ENCODE results near the gene TSPAN16.

TSPAN16 gene

DNA sequence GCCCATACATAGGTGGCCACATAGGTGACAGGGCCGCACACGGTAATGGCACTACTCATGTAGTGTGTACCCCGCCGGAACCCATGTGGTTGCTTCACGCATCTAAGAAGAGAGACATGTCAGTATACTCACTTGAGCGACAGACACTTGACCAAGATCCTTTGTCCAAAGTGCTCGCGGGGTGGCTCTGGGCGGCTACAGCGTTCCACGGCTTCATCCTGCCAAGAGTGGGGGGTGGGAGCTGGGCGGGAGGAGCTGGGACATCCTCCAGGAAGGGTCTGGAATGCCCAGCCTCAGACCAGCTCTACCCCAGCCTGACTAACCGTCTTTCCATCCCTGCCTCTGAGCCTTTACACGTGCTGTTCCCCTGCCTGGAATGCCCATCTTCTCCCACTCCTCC is 48.0 kb upstream of the TSPAN16 start:
- H3K4me3 ChIP-seq (ENCODE audit: low read length, poor library complexity, severe bottlenecking) = no peak overlapping the region
- no peaks in the 10 kb centered on the region for H3K9me3 ChIP-seq (ENCODE audit: insufficient read depth, low read depth, low read length)
- no peaks in the 10 kb centered on the region for H3K9me2 ChIP-seq (replicated peaks; ENCODE audit: low read depth, low read length)
- H3F3A ChIP-seq (ENCODE audit: low read depth) = no peaks in the 10 kb centered on the region
- H3K4me2 ChIP-seq (ENCODE audit: low read depth, low read length, poor library complexity, severe bottlenecking) = no peak overlapping the region
- TF ChIP-seq, protein P1, sequence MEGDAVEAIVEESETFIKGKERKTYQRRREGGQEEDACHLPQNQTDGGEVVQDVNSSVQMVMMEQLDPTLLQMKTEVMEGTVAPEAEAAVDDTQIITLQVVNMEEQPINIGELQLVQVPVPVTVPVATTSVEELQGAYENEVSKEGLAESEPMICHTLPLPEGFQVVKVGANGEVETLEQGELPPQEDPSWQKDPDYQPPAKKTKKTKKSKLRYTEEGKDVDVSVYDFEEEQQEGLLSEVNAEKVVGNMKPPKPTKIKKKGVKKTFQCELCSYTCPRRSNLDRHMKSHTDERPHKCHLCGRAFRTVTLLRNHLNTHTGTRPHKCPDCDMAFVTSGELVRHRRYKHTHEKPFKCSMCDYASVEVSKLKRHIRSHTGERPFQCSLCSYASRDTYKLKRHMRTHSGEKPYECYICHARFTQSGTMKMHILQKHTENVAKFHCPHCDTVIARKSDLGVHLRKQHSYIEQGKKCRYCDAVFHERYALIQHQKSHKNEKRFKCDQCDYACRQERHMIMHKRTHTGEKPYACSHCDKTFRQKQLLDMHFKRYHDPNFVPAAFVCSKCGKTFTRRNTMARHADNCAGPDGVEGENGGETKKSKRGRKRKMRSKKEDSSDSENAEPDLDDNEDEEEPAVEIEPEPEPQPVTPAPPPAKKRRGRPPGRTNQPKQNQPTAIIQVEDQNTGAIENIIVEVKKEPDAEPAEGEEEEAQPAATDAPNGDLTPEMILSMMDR (conservative IDR thresholded peaks at IDR 0.05; ENCODE audit: low read length) = no peak
- TF ChIP-seq EZH2phosphoT487 (IDR thresholded peaks at IDR 0.05; ENCODE audit: borderline replicate concordance) = no peak
- H3K4me1 ChIP-seq (ENCODE audit: insufficient read depth, low read length, poor library complexity, severe bottlenecking) = no peaks in the 10 kb centered on the region
- no peaks in the 10 kb centered on the region for H3K27me3 ChIP-seq (ENCODE audit: insufficient read depth, low read length, poor library complexity, severe bottlenecking)
- H3K36me3 ChIP-seq (ENCODE audit: insufficient read depth, low read length) = no peaks in the 10 kb centered on the region
- no peaks in the 10 kb centered on the region for H3K79me2 ChIP-seq (ENCODE audit: insufficient read depth, low read length)
- no peak overlapping the region for H2AFZ ChIP-seq (ENCODE audit: low read length)
- H3K9ac ChIP-seq (ENCODE audit: low read depth, low read length, poor library complexity, severe bottlenecking) = no peak overlapping the region
- no peaks in the 10 kb centered on the region for H4K20me1 ChIP-seq (ENCODE audit: insufficient read depth, low read length, poor library complexity, severe bottlenecking)

DNA sequence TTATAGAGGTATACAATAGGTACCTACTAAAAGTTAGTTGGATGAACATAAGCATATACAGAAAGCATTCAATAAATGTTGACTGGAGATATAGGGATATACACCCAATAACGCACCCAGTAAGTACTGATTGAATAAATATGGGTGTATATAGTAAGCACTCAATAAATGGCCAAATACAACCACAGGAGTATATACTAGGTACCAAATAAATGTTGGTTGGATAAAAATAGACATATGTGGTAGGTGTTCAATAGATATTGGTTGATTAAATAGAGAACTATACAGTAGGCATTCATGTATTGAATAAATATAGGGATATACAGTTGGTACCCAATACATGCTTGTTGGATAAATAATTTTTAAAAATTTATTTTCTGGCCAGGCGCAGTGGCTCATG is 47.1 kb upstream of the TSPAN16 start:
- no peak overlapping the region for H2AFZ ChIP-seq (ENCODE audit: low read length)
- no peak overlapping the region for H3K9ac ChIP-seq (ENCODE audit: low read depth, low read length, poor library complexity, severe bottlenecking)
- no peaks in the 10 kb centered on the region for H3K9me2 ChIP-seq (replicated peaks; ENCODE audit: low read depth, low read length)
- H3K27me3 ChIP-seq (ENCODE audit: insufficient read depth, low read length, poor library complexity, severe bottlenecking) = no peaks in the 10 kb centered on the region
- no peak overlapping the region for H3K4me2 ChIP-seq (ENCODE audit: low read depth, low read length, poor library complexity, severe bottlenecking)
- H3K36me3 ChIP-seq (ENCODE audit: insufficient read depth, low read length) = no peaks in the 10 kb centered on the region
- no peaks in the 10 kb centered on the region for H3K79me2 ChIP-seq (ENCODE audit: insufficient read depth, low read length)
- H3K4me1 ChIP-seq (ENCODE audit: insufficient read depth, low read length, poor library complexity, severe bottlenecking) = no peaks in the 10 kb centered on the region
- H3K9me3 ChIP-seq (ENCODE audit: insufficient read depth, low read depth, low read length) = no peaks in the 10 kb centered on the region
- no peak for TF ChIP-seq EZH2phosphoT487 (IDR thresholded peaks at IDR 0.05; ENCODE audit: borderline replicate concordance)
- TF ChIP-seq, protein P1 (conservative IDR thresholded peaks at IDR 0.05; ENCODE audit: low read length) = no peak
- no peaks in the 10 kb centered on the region for H3F3A ChIP-seq (ENCODE audit: low read depth)
- H3K4me3 ChIP-seq (ENCODE audit: low read length, poor library complexity, severe bottlenecking) = no peak overlapping the region
- no peaks in the 10 kb centered on the region for H4K20me1 ChIP-seq (ENCODE audit: insufficient read depth, low read length, poor library complexity, severe bottlenecking)

DNA sequence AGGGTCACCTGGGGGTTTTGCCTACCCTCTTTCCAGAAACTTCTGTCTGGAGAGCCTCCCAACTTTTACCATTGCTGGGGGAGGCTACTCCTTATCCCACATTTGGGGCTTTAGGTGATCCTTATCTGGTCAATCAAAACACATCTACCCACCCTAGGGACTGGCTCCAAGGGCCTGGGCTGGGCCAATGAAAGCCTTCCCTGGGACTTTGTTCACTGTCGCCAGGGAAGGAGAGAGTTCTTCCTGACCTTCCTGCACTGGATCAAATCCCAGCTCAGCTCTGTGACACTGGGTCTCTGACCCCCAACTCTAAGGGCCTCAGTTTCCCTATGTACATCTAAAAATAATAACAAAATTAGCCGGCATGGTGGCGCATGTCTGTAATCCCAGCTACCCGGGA is 44.7 kb upstream of the TSPAN16 start:
- Histone ChIP-seq H3K9me3 (ENCODE audit: insufficient read depth, low read depth, low read length) (no peaks in the 10 kb centered on the region), H3K9ac (ENCODE audit: low read depth, low read length, poor library complexity, severe bottlenecking) (no peak overlapping the region)

More for the DNA sequence above, 44.7 kb upstream of the TSPAN16 start:
- Histone ChIP-seq H3F3A (ENCODE audit: low read depth) (no peaks in the 10 kb centered on the region), H3K4me3 (ENCODE audit: low read length, poor library complexity, severe bottlenecking) (no peak overlapping the region), H3K79me2 (ENCODE audit: insufficient read depth, low read length) (no peaks in the 10 kb centered on the region), H3K4me2 (ENCODE audit: low read depth, low read length, poor library complexity, severe bottlenecking) (no peak overlapping the region), H3K9me2 (replicated peaks; ENCODE audit: low read depth, low read length) (no peaks in the 10 kb centered on the region), H4K20me1 (ENCODE audit: insufficient read depth, low read length, poor library complexity, severe bottlenecking) (no peaks in the 10 kb centered on the region), H3K36me3 (ENCODE audit: insufficient read depth, low read length) (no peaks in the 10 kb centered on the region), H3K27me3 (ENCODE audit: insufficient read depth, low read length, poor library complexity, severe bottlenecking) (no peaks in the 10 kb centered on the region), H3K4me1 (ENCODE audit: insufficient read depth, low read length, poor library complexity, severe bottlenecking) (no peaks in the 10 kb centered on the region), H2AFZ (ENCODE audit: low read length) (no peak overlapping the region)
- TF ChIP-seq, protein P1 (conservative IDR thresholded peaks at IDR 0.05; ENCODE audit: low read length) = no peak
- TF ChIP-seq EZH2phosphoT487 (IDR thresholded peaks at IDR 0.05; ENCODE audit: borderline replicate concordance) = no peak

All from Loucy (cell line).